NCI-H345 treated with DMSO at 0.1 percent for 48 hours (cell line): ENCODE results near the gene UNC79.

Experiments
- DNase-seq: peaks from one replicate; lab custom pipeline; 2025; ENCODE audit not compliant: unreplicated experiment; lab: John Stamatoyannopoulos, UW

Gene UNC79

DNA sequence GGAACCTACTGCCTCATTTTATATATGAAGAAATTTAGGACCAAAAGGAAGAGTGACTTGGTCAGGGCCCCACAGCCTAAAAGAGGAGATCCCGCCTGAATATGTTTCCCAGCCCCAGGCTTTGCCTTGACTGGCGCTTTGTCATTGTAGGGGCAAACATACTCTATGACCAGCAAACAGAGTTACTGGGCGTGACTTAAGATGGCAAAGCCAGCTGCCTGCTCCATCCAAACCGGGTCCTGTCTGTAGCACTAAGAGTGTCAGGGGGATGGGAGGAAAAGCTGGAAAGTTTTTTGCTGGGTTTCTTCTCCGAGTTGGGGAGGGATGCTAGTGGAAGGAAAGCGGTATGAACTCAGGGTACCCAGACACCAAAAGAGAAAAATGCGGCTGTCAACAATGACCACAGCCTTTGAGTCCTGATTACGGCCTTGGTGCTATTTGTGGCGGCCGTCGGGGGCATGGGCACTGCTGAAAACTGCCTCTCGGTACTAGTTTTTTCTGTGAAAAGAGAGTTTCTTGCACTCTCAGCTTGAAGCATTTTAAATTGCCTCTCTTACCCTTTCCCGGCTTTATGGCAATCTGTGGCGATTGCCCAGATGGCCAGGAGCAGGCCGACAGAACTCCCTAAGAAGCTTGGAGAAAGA is 274.9 kb downstream of the UNC79 start:
- DNase-seq = no peak

DNA sequence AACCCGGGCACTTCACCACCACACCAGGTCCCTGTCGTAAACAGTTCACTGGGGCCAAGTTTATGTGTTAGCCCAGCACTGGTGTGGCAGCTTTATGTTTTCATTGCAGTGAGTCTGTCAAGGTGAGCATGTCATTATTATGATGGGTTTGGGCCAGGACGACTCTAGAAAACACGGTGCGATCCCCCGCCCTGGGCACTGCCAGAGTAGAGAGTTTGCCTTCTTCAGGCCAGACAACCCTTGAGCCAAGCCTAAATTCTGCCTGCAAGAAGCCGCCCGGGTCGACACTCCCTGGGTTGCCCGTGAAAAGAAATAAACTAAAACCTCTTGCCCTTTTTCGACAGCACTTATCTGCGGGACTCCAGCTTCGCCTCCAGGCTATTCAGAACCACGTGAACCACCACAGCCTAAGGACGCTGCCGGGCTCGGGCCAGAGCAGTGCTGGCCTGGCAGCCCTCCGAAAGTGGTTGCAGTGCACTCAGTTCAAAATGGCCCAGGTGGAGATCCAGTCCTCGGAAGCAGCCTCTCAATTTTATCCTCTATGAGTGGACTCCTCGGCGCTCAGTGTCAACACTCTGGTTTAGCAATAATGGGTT is 275.7 kb downstream of the UNC79 start:
- DNase-seq = no peak

DNA sequence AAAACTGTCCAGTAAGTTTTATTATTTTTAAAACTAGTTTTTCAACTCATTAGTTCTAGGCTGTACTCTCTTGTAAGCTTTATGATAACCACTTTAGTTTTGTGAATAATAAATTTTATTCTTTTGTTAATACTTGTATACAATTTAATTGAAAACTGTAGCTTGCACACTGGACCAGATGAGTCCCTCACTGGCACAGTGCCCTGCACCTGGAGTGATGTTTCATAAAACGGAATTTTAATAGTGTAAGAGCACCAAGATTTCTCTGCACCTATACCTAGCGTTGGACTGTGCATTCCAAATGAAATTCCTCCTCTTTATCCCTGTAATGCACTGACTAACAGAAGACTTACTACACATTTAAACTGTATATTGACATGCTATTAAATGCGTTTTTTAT is 276.7 kb downstream of the UNC79 start:
- DNase-seq = no peak

DNA sequence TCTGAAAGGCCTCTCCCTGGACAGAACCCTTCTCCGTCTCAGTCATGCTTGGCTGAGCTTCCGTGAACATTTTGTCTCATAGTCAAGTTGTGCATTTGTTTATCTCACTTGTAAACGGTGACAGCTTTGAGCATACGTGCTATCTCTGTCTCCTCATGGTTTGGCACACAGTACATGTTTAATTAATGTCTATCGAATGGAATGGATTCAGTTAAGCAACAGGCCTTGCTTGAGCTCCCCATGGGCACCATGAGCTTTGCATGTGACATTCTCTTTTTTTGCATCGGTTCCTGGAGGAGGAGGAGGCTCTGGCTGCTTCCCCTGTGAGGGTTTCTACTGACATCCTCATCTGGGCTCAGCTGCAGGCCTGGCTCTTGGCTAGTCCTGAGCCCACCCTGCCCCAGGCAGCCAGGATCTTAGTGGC is 277.6 kb downstream of the UNC79 start:
- DNase-seq = no peak

DNA sequence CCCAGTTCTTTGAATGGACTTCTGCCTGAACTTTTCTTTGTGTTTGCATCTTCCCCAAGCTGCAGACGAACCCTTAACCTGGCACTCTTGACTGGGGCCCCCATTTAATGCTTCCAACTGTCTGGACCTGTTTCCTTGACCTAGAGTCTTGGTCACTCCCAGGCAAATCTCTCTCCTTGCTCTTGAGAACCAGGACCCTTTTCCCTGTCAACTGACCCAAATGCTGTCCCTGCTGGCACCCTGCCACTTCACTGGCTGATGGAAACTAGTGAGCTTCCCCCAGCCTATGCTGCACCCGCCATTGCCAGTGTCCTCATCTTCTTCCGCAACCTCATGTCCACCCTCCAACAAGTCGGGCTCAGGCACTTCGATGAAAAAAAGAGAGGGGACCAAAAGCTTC is 278.1 kb downstream of the UNC79 start:
- DNase-seq = no peak

DNA sequence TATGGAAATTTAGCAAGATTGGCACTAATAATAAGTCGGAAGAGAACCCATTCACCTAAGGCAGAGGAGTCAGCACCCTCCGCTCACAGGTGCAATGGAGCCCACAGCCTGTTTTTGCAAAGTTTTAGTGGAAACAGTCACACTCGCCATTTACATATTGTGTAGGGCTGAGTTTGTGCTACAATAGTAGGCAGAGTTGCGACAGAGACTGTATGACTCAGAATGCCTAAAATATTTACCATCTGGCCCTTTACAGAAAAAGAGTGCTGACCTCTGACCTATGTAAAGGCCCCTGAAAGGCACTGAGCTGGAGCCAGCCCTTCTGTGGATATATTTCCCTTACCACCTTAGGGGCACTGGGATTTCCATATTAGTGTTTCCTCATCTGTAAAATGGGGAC is 278.5 kb downstream of the UNC79 start:
- no peak for DNase-seq

DNA sequence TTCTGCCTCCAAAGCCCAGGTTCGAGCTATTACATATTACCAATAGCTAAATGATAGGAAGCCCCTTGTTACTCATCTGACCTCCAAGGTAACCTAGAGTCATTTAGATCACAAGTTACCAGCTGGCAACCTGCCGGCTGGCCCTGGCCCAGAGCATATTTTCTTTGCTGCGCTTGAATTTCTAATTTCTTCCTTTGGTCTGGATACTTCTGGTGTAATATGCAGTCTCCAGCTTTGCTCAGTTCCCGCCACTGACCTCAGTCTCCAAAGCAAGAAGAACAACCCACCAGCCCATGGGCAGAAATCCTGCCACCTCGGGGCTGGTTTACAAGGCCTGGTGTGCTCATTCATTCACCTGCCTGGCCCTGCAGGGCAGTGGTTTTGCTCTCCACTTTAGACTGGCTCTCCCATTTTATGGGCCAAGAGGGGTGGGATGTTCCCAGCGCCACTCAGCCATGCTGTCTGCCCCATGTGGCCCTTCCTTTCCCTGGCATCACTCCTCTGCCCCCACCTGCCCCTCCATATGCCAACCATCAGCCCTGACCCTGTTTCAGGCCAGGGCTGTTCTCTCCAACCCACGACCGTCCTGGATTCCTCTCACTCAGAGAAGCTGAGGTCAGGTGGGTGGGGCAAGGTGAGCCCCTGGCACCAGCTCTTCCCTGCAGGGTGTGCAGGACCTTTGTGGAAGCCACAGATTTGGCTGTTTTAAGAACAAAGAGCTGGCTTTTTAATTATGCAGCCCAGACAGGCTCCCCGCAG is 281.5 kb downstream of the UNC79 start:
- DNase-seq = peak; percentile 54

DNA sequence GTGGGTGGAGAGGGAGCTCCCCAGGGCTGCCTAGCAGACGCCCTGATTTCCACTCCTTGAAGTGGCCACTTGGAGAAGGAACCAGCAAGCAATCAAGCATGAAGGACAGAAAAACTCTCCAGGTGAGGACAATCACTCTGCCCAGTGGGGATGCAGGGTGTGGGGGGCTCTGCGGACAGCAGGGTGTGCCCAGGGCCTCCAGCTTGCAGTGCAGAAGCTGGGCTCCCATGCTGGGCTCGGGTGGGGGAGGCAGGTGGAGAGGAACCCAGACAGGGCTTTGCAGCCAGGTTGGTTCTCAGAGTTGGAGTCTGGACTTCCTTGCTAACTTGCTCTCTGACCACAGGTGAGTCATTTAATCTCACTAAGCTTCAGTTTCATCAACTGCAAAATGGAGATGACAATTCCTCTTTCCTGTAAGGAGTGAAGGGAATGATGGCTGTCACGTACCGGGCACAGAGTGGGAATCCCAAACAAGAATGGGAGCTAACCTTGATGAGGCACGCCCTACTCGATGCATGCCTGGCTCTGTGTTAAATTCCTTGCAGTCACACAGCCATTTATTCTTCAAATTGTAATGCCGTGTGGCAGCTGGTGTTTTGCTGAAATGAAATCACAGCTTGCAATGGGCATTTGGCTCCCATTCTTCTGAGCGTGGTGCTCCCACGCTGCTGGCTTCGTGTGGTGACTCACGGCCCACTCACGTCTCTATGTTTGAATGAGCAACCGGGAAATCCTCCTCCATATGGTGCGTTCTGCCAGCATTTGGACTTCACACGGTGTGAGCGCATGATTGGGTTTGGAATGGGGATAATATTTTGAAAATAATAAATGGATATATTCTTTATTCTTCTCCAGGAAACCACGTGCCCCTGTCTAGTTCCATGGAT is 282.3 kb downstream of the UNC79 start:
- peak; percentile 57 for DNase-seq

DNA sequence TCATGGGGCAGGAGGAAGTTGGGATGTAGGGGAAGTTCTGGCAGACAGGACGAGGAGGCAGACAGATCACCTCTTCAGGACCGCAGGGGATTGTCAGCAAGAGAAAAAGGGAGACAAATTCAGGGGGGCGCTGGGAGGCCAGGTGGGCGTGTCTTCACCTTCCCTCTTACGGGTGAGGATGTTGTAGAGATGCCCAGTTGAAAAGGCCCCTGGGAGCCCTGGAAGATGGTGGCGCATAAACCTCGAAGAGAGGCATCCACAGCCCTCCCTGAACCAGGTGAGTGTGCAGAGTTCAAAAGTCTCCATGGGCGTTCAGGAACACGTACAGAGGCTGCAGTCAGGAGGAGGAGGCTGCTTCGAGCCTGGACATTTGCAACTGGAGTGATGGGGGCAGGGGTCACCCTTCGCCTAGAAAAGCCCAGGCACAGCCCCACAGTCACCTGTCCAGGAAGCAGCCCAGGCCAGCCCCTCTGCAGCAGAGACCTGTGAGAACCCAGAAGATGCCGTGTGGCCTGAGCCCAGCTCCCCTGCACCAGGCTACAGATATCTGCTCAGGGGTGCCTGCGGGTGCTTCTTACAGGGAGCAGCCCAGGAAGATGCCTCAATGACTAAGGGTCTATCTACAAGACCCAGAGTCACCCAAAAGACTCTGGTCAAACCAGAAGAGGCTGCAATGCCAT is 283.1 kb downstream of the UNC79 start:
- no peak for DNase-seq

DNA sequence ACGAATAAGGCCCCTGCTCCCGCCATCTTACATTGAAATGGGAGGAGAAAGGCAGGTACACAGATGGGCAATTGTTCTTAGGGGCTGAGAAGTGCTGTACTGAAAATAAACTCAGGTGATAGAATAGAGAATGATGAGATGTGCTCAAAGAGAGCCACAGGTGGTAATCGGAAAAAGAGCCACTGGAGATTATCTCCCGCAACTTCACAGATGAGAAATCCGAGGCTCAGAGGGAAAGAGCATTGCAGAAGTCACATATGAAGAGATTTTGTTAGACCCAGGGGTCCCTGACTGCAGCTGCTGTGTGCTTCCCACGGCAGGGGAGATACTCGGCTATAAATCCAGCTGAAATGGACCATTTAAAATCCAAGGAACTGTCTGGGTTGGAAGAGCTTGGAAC is 283.9 kb downstream of the UNC79 start:
- DNase-seq = peak; percentile 25

DNA sequence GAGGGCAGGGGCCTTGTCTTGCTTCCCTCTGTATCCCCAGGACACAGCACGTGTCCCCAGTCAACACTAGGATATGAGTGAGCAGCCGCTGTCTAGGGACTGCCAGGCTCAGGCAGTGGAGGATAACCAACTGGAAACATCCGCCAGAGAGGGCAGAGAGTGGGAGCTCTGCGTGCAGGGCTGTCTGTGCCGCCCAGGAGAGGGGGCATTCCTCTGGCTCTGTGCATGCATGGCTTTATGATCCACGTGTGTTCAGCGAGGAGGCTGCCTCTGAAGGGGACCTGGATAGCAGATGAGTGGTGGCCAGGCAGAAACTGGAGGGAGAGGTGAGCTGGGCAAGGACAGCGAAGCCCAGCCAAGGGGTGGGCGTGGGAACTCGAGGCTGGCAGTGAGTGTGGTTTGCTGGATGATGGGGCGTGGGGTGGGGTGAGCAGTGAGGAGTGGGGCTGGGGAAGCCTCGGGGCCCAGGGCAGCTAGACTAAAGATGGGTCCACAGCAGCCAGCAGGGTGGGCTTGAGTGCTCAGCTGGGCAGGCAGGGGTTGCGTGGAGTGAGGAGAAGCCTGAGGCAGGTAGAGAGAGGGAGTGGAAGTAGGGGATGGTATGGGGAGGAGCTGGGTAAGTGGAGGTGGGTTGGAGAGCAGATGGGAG is 284.7 kb downstream of the UNC79 start:
- no peak for DNase-seq

DNA sequence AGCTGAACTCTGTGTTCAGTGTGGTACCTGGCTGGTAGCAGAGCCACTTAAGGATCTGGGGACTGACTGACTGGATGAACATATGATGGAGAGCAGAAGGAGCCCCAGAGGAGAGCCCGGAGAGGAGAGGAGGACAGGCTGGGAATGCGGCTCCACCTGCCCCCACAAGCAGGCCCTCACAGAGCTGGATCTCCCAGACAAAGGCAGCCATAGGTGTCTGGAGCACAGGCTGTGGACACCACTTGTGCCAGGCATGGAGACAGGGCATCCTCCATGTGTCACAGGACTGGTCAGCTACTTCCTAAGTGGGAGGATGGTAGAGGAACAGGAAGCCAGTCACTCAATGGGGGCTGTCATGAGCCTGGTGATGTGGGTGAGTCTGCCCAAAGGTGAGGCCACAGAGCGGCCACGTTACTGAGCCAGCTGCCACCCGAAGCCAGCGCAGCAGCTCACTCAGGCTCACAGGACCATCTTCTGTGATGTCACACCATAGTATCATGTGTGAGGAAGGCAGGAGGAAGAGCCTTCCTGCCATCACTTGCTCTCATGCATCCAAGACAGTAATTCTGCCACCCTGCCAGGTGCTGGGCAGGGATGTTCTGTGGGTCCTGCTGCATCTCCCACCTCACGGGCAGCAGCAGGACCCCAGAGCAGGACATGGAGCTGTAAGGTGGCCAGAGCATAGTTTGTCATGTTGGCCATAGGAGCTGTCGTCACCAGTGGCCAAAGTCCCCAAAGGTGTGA is 285.4 kb downstream of the UNC79 start:
- no peak for DNase-seq

DNA sequence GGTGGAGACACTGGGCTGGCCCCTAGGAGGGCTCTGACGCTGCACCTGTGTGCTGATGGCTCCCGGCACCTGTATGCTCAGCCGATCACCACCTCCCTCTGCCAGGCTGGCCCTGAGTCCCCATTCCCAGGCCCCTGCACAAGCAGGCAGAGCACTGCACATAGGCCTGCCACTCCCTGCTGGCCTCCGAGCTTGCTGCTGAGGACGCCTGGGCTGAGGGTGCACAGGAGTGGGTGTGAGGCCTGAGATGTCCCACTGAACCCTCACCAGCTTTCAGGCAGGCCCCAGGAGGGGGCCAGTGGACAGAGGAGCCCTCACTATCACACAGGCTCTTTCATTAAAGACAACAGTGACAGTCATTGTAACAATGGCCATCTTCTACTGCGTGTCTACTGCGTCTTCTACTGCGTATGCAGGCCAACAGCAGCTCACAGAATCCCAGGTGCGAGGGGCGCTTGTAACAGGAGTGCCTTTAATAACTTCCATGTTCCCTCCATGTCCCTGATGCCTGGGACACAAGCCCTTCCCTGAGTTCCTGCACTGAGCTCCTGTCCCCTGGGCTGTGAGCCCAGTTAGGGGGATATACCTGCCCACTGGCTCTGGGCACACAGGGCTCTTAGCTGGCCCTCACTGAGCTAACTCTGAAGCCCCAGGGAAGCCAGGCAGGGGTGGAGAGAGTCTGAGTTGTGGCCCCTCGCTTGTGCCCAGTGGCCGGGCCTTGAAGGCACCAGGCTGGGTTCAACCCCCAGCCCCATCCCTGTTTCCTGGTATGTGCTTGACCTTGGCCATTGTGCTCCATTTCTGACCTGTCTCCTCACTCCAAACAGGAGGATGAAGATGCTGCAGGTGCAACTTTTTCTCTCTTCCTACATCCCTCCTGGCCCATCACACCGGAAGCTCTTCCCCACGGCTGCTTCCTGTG is 286.3 kb downstream of the UNC79 start:
- DNase-seq = no peak

DNA sequence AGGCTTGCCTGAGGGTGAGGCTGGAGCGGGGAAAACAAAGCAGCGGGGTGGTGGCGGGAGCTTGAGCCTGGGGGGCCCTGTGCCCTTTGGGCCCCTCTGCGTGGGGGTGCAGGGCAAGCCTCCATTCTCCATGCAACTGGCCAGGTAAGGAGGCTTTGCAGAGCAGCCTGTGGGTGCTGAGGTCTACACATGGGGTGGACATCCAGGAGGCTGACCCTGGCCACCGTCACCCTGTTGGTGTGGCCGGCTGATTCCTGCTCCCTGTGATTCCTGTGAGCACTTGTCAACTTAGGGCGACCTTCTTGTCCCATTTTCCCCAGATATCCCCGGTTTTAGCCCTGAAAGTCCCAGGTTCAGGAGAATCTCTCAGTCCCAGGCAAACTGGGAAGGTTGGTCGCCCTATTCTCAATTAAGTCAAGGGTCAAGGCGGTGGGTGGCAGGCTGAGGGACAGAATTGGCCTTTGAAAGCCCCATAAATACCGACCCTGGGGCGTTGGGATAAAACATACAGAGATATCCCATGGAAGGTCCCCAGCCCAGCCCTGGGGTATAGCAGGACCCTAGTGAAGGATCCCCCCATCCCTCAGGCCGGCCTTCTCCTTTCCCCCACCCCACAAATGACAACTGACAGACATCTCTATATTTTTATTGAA is 287.1 kb downstream of the UNC79 start:
- no peak for DNase-seq

DNA sequence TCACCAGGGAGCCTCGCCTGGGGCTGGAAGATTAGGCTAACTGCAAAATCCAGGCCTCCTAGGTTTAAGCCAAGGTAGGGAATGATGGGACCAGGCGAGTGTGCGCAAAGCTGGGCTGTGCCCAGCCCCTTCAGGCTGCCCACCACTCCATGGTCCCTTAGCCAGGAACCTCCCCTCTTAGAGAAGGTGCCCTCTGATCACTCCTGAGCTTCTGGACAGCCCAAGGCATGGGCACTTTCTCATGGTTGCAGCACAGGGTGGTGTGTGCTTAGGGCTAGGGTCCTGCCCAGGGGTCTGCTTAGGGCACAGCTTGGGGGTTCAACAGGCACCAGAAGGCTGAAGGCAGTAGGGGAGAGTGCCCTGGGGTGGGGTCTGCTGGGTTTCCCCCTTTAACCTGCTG is 288.5 kb downstream of the UNC79 start:
- no peak for DNase-seq

DNA sequence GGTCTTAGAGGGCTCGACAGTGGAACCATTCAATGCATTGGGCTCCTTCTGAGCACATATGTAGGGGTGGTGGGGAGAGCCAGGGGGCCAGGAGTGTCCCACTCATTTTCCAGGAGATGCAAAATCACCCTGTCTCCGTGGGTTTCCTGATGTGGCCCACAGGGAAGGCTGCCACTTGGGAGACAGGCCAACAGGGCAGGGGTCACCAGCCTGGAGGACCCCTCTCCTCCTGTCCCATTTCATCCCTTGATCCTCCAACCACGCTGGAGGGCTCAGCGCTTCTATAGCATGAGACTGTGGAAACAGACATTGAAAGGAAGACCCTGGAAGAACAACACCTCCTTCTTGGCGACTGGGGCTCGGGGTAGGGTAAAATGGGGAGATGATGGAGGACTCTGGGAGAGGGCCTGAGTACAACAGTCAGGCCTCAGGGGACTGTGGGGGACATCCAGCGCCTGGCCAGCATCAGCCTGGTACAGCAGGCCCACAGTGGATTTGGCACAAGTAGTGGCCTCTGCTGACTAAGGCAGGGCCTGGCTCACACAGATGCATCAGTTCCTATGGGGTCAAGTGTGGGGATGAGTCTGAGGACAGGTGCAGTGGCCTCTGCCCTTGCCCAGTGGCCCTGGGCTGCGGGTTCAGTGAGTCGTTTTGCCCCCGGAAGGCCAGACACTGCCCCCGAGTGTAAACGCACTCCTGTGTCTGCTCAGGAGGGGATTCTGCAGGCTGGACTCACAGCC is 289.5 kb downstream of the UNC79 start:
- DNase-seq = no peak

DNA sequence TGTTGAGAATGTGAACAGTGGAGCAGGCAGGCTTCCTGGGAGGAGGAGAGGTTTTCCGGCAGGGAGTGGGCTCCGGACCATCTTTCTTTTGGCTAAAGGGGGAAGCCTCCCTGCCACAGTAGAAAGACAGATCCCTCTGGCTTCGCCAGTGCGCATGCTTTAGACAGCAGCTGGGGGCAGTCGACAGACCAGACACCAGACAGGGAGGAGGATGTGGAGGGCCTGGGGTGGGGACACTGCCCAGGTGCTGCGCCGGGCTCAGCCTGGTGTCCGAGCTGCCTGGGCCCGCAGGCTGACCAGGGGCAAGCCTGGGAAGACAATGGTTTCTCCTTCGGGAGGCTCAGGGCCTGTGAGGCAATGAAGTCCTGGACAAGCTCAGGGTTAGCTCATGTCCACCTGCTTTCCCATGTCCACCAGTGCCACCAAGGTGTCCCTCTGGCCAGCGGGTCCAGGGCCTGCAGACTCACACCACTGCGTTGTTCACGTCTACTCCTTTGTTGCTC is 290.3 kb downstream of the UNC79 start:
- DNase-seq = no peak
